B cell (primary cell): ENCODE data around the gene WFS1. TPM values are rescaled to one million over a fixed set of nuclear protein-coding genes. Genes with fewer than 3 reads are reported as not detected.

ENCODE experiments used
- ATAC-seq: fragments of 200-7000 bp; cut with Tn5 transposase; one replicate; pipeline ENCODE4 v1.10.0; 2021; ENCODE audit warnings: low read depth, mild to moderate bottlenecking, moderate number of reproducible peaks, moderate library complexity
- CTCF ChIA-PET: fragments of 350-600 bp; sonication (Branson Sonifier 250); formaldehyde crosslinking; loops from one replicate; lab custom pipeline; 2021; ENCODE audit warnings: antibody characterized with exemption, inconsistent platforms; lab: Charles Lee
- POLR2A ChIA-PET: fragments of 350-600 bp; sonication (Branson Sonifier 250); formaldehyde crosslinking; loops from one replicate; lab custom pipeline; 2021; ENCODE audit warnings: antibody characterized with exemption; lab: Charles Lee
- DNase-seq: peaks from one replicate; pipeline ENCODE4 v3.0.0; 2013
- H2AFZ ChIP-seq: 2 replicates; pipeline ENCODE4 v1.6.1; 2012; ENCODE audit warnings: mild to moderate bottlenecking, low read depth, low read length; ENCODE audit not compliant: insufficient read depth, poor library complexity, severe bottlenecking
- H3K27ac ChIP-seq, 2 donors: 1 replicate in 1 of 2; 2 replicates in 1 of 2; pipeline ENCODE4 v1.5.1; 2012 to 2013; ENCODE audit warnings: low read length in 2 of 2, mild to moderate bottlenecking in 2 of 2, moderate library complexity in 1 of 2
- H3K27me3 ChIP-seq, 4 experiments: fragments of 200-600 bp in 1 of 4; sonication (generic) in 1 of 4; replicated peaks in 1 of 4; 1 replicate in 2 of 4; 2 replicates in 2 of 4; pipeline versions ENCODE4 v1.6.1 to v1.7.0; 2013 to 2016; ENCODE audit warnings: low read length in 3 of 4, mild to moderate bottlenecking in 2 of 4, mixed read lengths in 1 of 4, moderate library complexity in 1 of 4; ENCODE audit not compliant: insufficient read depth in 4 of 4, control insufficient read depth in 3 of 4; ENCODE audit errors: control extremely low read depth in 1 of 4
- H3K36me3 ChIP-seq, 2 experiments: replicated peaks in 1 of 2; 1 replicate in 1 of 2; 2 replicates in 1 of 2; pipeline versions ENCODE4 v1.6.1 to v1.7.1; 2013; ENCODE audit warnings: low read length in 1 of 2; ENCODE audit not compliant: insufficient read depth in 2 of 2, control insufficient read depth in 1 of 2; ENCODE audit errors: control extremely low read depth in 1 of 2, extremely low read depth in 1 of 2
- H3K4me1 ChIP-seq, 2 donors: fragments of 200-600 bp in 1 of 2; sonication (generic) in 1 of 2; 1 replicate in 1 of 2; 2 replicates in 1 of 2; pipeline versions ENCODE4 v1.5.1 to v1.6.1; 2013 to 2017; ENCODE audit warnings: low read length in 2 of 2; ENCODE audit not compliant: control insufficient read depth in 2 of 2, insufficient read depth in 2 of 2
- H3K4me2 ChIP-seq: replicated peaks from 2 replicates; pipeline ENCODE3; 2012; ENCODE audit warnings: mild to moderate bottlenecking, low read depth, low read length; ENCODE audit not compliant: poor library complexity, severe bottlenecking
- H3K4me3 ChIP-seq, 5 experiments: fragments of 200-600 bp in 1 of 5; sonication (generic) in 1 of 5; 1 replicate in 3 of 5; 2 replicates in 2 of 5; pipeline versions ENCODE4 v1.5.1 to v1.7.0; 2011 to 2016; ENCODE audit warnings: low read length in 4 of 5, mild to moderate bottlenecking in 4 of 5, low read depth in 2 of 5, control low read depth in 1 of 5, moderate library complexity in 1 of 5; ENCODE audit not compliant: insufficient read depth in 1 of 5; ENCODE audit errors: control extremely low read depth in 1 of 5, extremely low read depth in 1 of 5
- H3K79me2 ChIP-seq: fragments of 200-600 bp; sonication (generic); one replicate; pipeline ENCODE4 v1.6.0; 2016; ENCODE audit warnings: low read length; ENCODE audit not compliant: control insufficient read depth, insufficient read depth
- H3K9ac ChIP-seq: fragments of 200-600 bp; sonication (generic); 2 replicates; pipeline ENCODE4 v1.6.1; 2017; ENCODE audit warnings: mild to moderate bottlenecking, low read length, moderate library complexity
- H3K9me3 ChIP-seq, 3 donors: one replicate each; pipeline versions ENCODE4 v1.6.1 to v1.7.1; 2013; ENCODE audit warnings: low read length in 2 of 3; ENCODE audit not compliant: control insufficient read depth in 2 of 3, insufficient read depth in 1 of 3; ENCODE audit errors: control extremely low read depth in 1 of 3
- H4K20me1 ChIP-seq: 2 replicates; pipeline ENCODE4 v1.6.0; 2012; ENCODE audit warnings: mild to moderate bottlenecking, low read length; ENCODE audit not compliant: insufficient read depth, control insufficient read depth, poor library complexity, severe bottlenecking
- H3K27ac Mint-ChIP-seq: one replicate; pipeline ENCODE4 v1.8.0; 2021; ENCODE audit warnings: mixed read lengths
- H3K27me3 Mint-ChIP-seq: one replicate; pipeline ENCODE4 v1.8.0; 2021; ENCODE audit warnings: mixed read lengths
- H3K4me1 Mint-ChIP-seq: one replicate; pipeline ENCODE4 v1.8.0; 2021; ENCODE audit warnings: mixed read lengths
- H3K4me3 Mint-ChIP-seq: one replicate; pipeline ENCODE4 v1.8.0; 2021; ENCODE audit warnings: mixed read lengths
- H3K9me3 Mint-ChIP-seq: one replicate; pipeline ENCODE4 v1.8.0; 2022; ENCODE audit warnings: mixed read lengths; ENCODE audit not compliant: insufficient read depth
- EZH2 ChIP-seq: IDR thresholded peaks from 2 replicates; pipeline ENCODE4 v1.6.1; 2012; ENCODE audit warnings: borderline replicate concordance, low read depth, mild to moderate bottlenecking, moderate library complexity, low read length; ENCODE audit not compliant: insufficient read depth, poor library complexity, severe bottlenecking
- WGBS: methylation state at CpG from one replicate; pipeline ENCODE4 v1.1.5; 2013; ENCODE audit warnings: missing lambda C conversion rate; ENCODE audit not compliant: insufficient coverage; 5-methylcytosine and 5-hydroxymethylcytosine counted together
- intact Hi-C: fragments of 100-400 bp; cut with micrococcal nuclease; formaldehyde crosslinking; loops from one replicate; pipeline ENCODE4 v1.10.0; 2022
- polyA plus RNA-seq: library from polyadenylated mRNA; depleted of rRNA; stranded (reverse); fragments of >200 nt; gene quantifications from 2 replicates; pipeline ENCODE4 v1.2.3, GENCODE V29; 2012
- total RNA-seq, 2 donors: library from RNA; stranded (reverse); fragments of 120-200 nt in 1 of 2; gene quantifications; 1 replicate in 1 of 2; 2 replicates in 1 of 2; pipeline versions ENCODE4 v1.2.3 to v1.2.4, GENCODE V29; 2013 to 2022
- TF ChIP-seq, protein P1 (sequence below): fragments of 200-600 bp; IDR thresholded peaks from one replicate; pipeline ENCODE4 v1.8.0; 2022; ENCODE audit warnings: antibody characterized with exemption, mild to moderate bottlenecking

The WFS1 gene
- total and polyA plus RNA-seq, 2 donors (not counting 1 experiment from before 2014, with no cell fraction given), result 5.8 to 6.7 TPM

GRCh38 chr4:6291784-6292297 lies 22.2 kb downstream of the WFS1 start:
- no peaks in the 10 kb centered on the region for H3K9me3 ChIP-seq
- H3K27ac ChIP-seq, result no peak overlapping the region
- H4K20me1 ChIP-seq, result no peaks in the 10 kb centered on the region
- H3K4me1 Mint-ChIP-seq, result no peaks in the 10 kb centered on the region
- no peak overlapping the region for H3K27ac Mint-ChIP-seq
- ATAC-seq (no peak), DNase-seq (no peak)
- H3K4me3 Mint-ChIP-seq, result no peak overlapping the region
- H3K27me3 ChIP-seq, result no peaks in the 10 kb centered on the region
- CTCF ChIA-PET, result no interaction called here
- no peak overlapping the region for H2AFZ ChIP-seq
- no peak overlapping the region for H3K4me3 ChIP-seq
- H3K79me2 ChIP-seq, result no peaks in the 10 kb centered on the region
- POLR2A ChIA-PET, result no interaction called here
- no peaks in the 10 kb centered on the region for H3K4me1 ChIP-seq
- H3K9me3 Mint-ChIP-seq, result no peaks in the 10 kb centered on the region
- no peak overlapping the region for H3K9ac ChIP-seq
- intact Hi-C loops, result no loop called here
- no peak for TF ChIP-seq EZH2
- TF ChIP-seq, protein P1, sequence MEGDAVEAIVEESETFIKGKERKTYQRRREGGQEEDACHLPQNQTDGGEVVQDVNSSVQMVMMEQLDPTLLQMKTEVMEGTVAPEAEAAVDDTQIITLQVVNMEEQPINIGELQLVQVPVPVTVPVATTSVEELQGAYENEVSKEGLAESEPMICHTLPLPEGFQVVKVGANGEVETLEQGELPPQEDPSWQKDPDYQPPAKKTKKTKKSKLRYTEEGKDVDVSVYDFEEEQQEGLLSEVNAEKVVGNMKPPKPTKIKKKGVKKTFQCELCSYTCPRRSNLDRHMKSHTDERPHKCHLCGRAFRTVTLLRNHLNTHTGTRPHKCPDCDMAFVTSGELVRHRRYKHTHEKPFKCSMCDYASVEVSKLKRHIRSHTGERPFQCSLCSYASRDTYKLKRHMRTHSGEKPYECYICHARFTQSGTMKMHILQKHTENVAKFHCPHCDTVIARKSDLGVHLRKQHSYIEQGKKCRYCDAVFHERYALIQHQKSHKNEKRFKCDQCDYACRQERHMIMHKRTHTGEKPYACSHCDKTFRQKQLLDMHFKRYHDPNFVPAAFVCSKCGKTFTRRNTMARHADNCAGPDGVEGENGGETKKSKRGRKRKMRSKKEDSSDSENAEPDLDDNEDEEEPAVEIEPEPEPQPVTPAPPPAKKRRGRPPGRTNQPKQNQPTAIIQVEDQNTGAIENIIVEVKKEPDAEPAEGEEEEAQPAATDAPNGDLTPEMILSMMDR, result no peak
- no peak overlapping the region for H3K4me2 ChIP-seq
- H3K36me3 ChIP-seq, result no peaks in the 10 kb centered on the region
- WGBS, result 92% methylated on average over 21 of the region's 21 CpGs
- H3K27me3 Mint-ChIP-seq, result no peaks in the 10 kb centered on the region

DNA sequence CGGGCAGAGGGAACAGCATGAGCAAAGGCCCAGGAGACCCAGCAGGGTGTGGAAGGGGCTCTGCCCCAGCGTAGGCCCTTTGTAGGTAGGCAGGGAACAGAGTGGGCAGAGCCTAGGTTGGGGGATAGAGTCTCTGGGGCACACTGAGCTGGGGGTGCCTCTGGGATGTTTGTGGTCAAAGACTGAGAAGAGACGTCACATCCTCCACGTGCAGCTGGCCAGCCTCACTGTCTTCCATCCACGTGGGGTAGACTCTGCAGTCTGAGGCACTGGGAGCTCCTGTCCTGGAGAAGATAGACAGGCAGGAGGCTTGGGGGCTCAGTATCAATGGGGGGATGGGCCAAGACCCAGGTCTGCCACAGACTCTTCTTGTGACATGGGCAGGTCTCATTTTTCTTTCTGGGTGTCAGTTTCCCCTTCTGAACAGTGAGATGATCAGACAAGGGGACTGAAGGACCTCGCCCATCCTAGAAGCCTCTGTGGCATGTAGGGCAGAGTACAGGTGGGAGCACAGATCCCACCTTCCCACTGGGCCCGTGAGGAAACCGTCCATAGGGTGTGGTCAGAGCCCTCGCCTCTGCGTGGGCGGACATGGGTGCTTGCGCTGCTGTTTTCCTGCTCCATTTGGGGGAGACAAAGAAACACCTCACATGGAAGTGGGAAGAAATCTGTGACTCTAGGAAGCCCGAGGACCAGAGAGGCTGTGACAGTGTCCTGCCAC lies 22.9 kb downstream of the WFS1 start:
- Histone ChIP-seq H3K27ac (no peak overlapping the region), H2AFZ (no peak overlapping the region), H4K20me1 (no peaks in the 10 kb centered on the region), H3K4me2 (no peak overlapping the region), H3K79me2 (no peaks in the 10 kb centered on the region), H3K36me3 (no peaks in the 10 kb centered on the region), H3K27me3 (no peaks in the 10 kb centered on the region), H3K4me1 (no peaks in the 10 kb centered on the region), H3K9ac (no peak overlapping the region), H3K9me3 (no peaks in the 10 kb centered on the region), H3K4me3 (no peak overlapping the region)
- Mint-ChIP-seq H3K9me3 (no peaks in the 10 kb centered on the region), H3K27ac (no peak overlapping the region), H3K27me3 (no peaks in the 10 kb centered on the region), H3K4me3 (no peak overlapping the region), H3K4me1 (no peaks in the 10 kb centered on the region)
- intact Hi-C loops, result no loop called here
- no peak for TF ChIP-seq EZH2
- TF ChIP-seq, protein P1, result no peak
- ATAC-seq (no peak), DNase-seq (no peak)
- CTCF ChIA-PET, result no interaction called here
- 80% methylated on average over 13 of the region's 13 CpGs for WGBS
- POLR2A ChIA-PET, result no interaction called here
